Testis (tissue), 2 donors: ENCODE results near the gene CIT.

ENCODE experiments used
- CTCF ChIP-seq, 3 experiments: fragments of 450-650 bp in 2 of 3; fragments of 200-600 bp in 1 of 3; sonication (generic) in 1 of 3; IDR thresholded peaks; one replicate each; pipeline ENCODE4 v1.5.1; 2016 to 2019; ENCODE audit warnings: antibody characterized with exemption in 3 of 3, mild to moderate bottlenecking in 2 of 3, moderate library complexity in 1 of 3
- POLR2A ChIP-seq: fragments of 450-650 bp; IDR thresholded peaks from one replicate; pipeline ENCODE4 v1.6.1; 2017; ENCODE audit warnings: antibody characterized with exemption, mild to moderate bottlenecking, moderate library complexity

DNA sequence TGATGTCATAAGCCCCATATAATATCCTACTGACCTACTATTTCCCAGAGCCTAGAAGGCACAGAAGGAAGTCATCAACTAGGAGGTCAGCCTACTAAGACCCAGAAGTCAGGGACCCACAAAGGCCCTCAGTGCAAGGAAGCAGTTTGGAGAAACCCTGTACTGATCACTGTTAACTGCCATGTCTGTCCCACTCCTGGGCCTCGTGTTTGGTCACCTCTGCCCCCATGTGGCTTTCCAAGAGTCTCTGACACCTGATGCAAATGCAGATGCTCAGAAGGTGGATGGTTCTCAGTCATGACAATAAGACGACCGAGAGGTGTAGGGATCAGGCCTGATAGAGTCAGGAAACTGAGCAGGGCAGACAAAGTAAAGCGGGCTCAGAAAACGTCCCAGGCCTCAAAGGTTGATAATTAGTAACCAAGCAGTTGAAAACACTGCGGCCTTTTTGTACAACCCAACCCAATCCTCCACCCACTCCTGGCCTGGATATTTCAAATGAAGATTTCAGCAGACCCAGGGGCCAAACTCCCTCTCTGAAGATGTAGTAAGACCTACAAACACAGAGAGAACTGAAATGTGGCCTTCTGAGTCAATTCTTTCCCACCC, 185.8 kb downstream of the CIT start:
- no peak for TF ChIP-seq CTCF (IDR thresholded peaks at IDR 0.05)
- no peak for TF ChIP-seq POLR2A
